Astrocyte (in vitro differentiated cells and primary cell): Measurements from ENCODE around the gene CGB1. TPM values are rescaled to one million over a fixed set of nuclear protein-coding genes. Genes with fewer than 3 reads are reported as not detected.

Experiments used
- DNase-seq: peaks from one replicate; pipeline ENCODE4 v3.0.0-alpha.2; 2010; ENCODE audit warnings: low read depth
- FAIRE-seq: peaks from 2 replicates; lab custom pipeline; 2011; peaks lifted over from hg19 to GRCh38; lab: Jason Lieb, UNC
- H2AFZ ChIP-seq: 2 replicates; pipeline ENCODE4 v1.6.0; 2012; ENCODE audit warnings: low read depth, low read length, inconsistent platforms
- H3K27ac ChIP-seq: 2 replicates; pipeline ENCODE4 v1.5.1; 2011; ENCODE audit warnings: low read depth, low read length, inconsistent platforms
- H3K27me3 ChIP-seq: 2 replicates; pipeline ENCODE4 v1.6.0; 2011; ENCODE audit warnings: low read length, inconsistent platforms; ENCODE audit not compliant: insufficient read depth
- H3K36me3 ChIP-seq: 2 replicates; pipeline ENCODE4 v1.5.1; 2011; ENCODE audit warnings: low read length, inconsistent platforms; ENCODE audit not compliant: insufficient read depth
- H3K4me1 ChIP-seq: 2 replicates; pipeline ENCODE4 v1.5.1; 2011; ENCODE audit warnings: low read length, inconsistent platforms; ENCODE audit not compliant: insufficient read depth
- H3K4me2 ChIP-seq: 2 replicates; pipeline ENCODE4 v1.6.0; 2012; ENCODE audit warnings: low read length, inconsistent platforms
- H3K4me3 ChIP-seq: 2 replicates; pipeline ENCODE4 v1.5.1; 2011; ENCODE audit warnings: low read depth, mild to moderate bottlenecking, low read length, inconsistent platforms; ENCODE audit not compliant: insufficient read depth
- H3K79me2 ChIP-seq: 2 replicates; pipeline ENCODE4 v1.6.0; 2012; ENCODE audit warnings: mild to moderate bottlenecking, low read length, inconsistent platforms; ENCODE audit not compliant: insufficient read depth
- H3K9ac ChIP-seq: 2 replicates; pipeline ENCODE4 v1.6.0; 2012; ENCODE audit warnings: mild to moderate bottlenecking, low read length, inconsistent platforms
- H3K9me3 ChIP-seq: 2 replicates; pipeline ENCODE4 v1.5.1; 2012; ENCODE audit warnings: low read depth, mild to moderate bottlenecking, low read length, inconsistent platforms; ENCODE audit not compliant: insufficient read depth
- H4K20me1 ChIP-seq: 2 replicates; pipeline ENCODE4 v1.6.0; 2012; ENCODE audit warnings: low read length, inconsistent platforms; ENCODE audit not compliant: insufficient read depth
- H3K27ac Mint-ChIP-seq: one replicate; pipeline ENCODE4 v1.8.0; 2021; ENCODE audit warnings: mild to moderate bottlenecking, mixed read lengths; ENCODE audit not compliant: unreplicated experiment
- H3K27me3 Mint-ChIP-seq: one replicate; pipeline ENCODE4 v1.8.0; 2021; ENCODE audit warnings: low read depth, mixed read lengths; ENCODE audit not compliant: unreplicated experiment
- H3K36me3 Mint-ChIP-seq: one replicate; pipeline ENCODE4 v1.8.0; 2021; ENCODE audit warnings: low read depth, mixed read lengths; ENCODE audit not compliant: unreplicated experiment
- H3K4me1 Mint-ChIP-seq: one replicate; pipeline ENCODE4 v1.8.0; 2021; ENCODE audit warnings: low read depth, mixed read lengths; ENCODE audit not compliant: unreplicated experiment
- H3K4me3 Mint-ChIP-seq: one replicate; pipeline ENCODE4 v1.8.0; 2021; ENCODE audit warnings: mild to moderate bottlenecking, moderate library complexity, mixed read lengths; ENCODE audit not compliant: unreplicated experiment
- H3K9me3 Mint-ChIP-seq: one replicate; pipeline ENCODE4 v1.8.0; 2021; ENCODE audit warnings: mild to moderate bottlenecking, mixed read lengths; ENCODE audit not compliant: unreplicated experiment
- CTCF ChIP-seq: IDR thresholded peaks from 2 replicates; pipeline ENCODE4 v1.5.1; 2011; ENCODE audit warnings: low read depth, mild to moderate bottlenecking, inconsistent platforms, low read length, moderate library complexity; ENCODE audit not compliant: insufficient read depth
- EZH2 ChIP-seq: IDR thresholded peaks from 2 replicates; pipeline ENCODE4 v1.6.1; 2012; ENCODE audit warnings: mild to moderate bottlenecking, low read length, inconsistent platforms; ENCODE audit not compliant: insufficient read depth
- total RNA-seq: library from RNA; stranded (reverse); gene quantifications from 2 replicates; pipeline ENCODE4 v1.2.1, GENCODE V29; 2021

The CGB1 gene
- total RNA-seq, 1 donor from 2014 or later, result 2.3 TPM

- H3K9me3 Mint-ChIP-seq, result no peaks in the 10 kb centered on the region
- H3K36me3 Mint-ChIP-seq, result peaks cover 22% of the 10 kb centered on the region
- H3K27me3 Mint-ChIP-seq, result peaks cover 2% of the 10 kb centered on the region
- no peak overlapping the region for H3K4me3 Mint-ChIP-seq
- no peak for TF ChIP-seq CTCF
- Histone ChIP-seq H3K4me3 (no peak overlapping the region), H4K20me1 (peaks cover 4% of the 10 kb centered on the region), H3K36me3 (peaks cover 10% of the 10 kb centered on the region), H3K27ac (no peak overlapping the region), H3K9ac (no peak overlapping the region), H3K27me3 (no peaks in the 10 kb centered on the region), H3K4me2 (no peak overlapping the region), H3K4me1 (peaks cover 14% of the 10 kb centered on the region), H2AFZ (no peak overlapping the region), H3K79me2 (no peaks in the 10 kb centered on the region), H3K9me3 (no peaks in the 10 kb centered on the region)
- DNase-seq (no peak), FAIRE-seq (no peak)
- peak overlapping the region; percentile 66 for H3K27ac Mint-ChIP-seq
- peaks cover 3% of the 10 kb centered on the region for H3K4me1 Mint-ChIP-seq
Measured at GRCh38 chr19:49014123-49014869, 22.4 kb downstream of the CGB1 start.

GRCh38 chr19:49011194-49011593, 25.5 kb downstream of the CGB1 start:
- H3K4me3 Mint-ChIP-seq, result no peak overlapping the region
- no peak for FAIRE-seq
- no peak for DNase-seq

More at GRCh38 chr19:49011194-49011593, 25.5 kb downstream of the CGB1 start:
- Histone ChIP-seq H4K20me1 (peaks cover 4% of the 10 kb centered on the region), H3K4me2 (no peak overlapping the region), H3K4me1 (no peaks in the 10 kb centered on the region), H3K9me3 (no peaks in the 10 kb centered on the region), H2AFZ (no peak overlapping the region), H3K79me2 (no peaks in the 10 kb centered on the region), H3K4me3 (no peak overlapping the region), H3K36me3 (peaks cover 10% of the 10 kb centered on the region), H3K27me3 (no peaks in the 10 kb centered on the region), H3K9ac (no peak overlapping the region), H3K27ac (no peak overlapping the region)
- H3K27me3 Mint-ChIP-seq, result no peaks in the 10 kb centered on the region
- H3K9me3 Mint-ChIP-seq, result no peaks in the 10 kb centered on the region
- H3K27ac Mint-ChIP-seq, result no peak overlapping the region
- H3K4me1 Mint-ChIP-seq, result no peaks in the 10 kb centered on the region
- TF ChIP-seq CTCF (no peak), EZH2 (no peak)
- H3K36me3 Mint-ChIP-seq, result peaks cover 20% of the 10 kb centered on the region
